Keratinocyte (primary cell): ENCODE data around the gene RALGAPA2. TPM values are rescaled to one million over a fixed set of nuclear protein-coding genes. Genes with fewer than 3 reads are reported as not detected.

Experiments used
- DNase-seq: peaks from one replicate; pipeline ENCODE4 v3.0.0-alpha.2; 2011; ENCODE audit warnings: low read depth, missing footprints, low spot score
- FAIRE-seq: peaks from 2 replicates; lab custom pipeline; 2011; peaks lifted over from hg19 to GRCh38; lab: Jason Lieb, UNC
- H2AFZ ChIP-seq: 2 replicates; pipeline ENCODE4 v1.6.0; 2012; ENCODE audit warnings: low read length, control low read depth, inconsistent platforms; ENCODE audit not compliant: control insufficient read depth
- H3K27ac ChIP-seq: 2 replicates; pipeline ENCODE4 v1.5.1; 2011; ENCODE audit warnings: low read length; ENCODE audit not compliant: control insufficient read depth, insufficient read depth
- H3K27me3 ChIP-seq: 3 replicates; pipeline ENCODE4 v1.6.0; 2011; ENCODE audit warnings: low read length; ENCODE audit not compliant: control insufficient read depth, insufficient read depth; ENCODE audit errors: extremely low read depth
- H3K36me3 ChIP-seq, 2 experiments: 2 replicates in 1 of 2; 3 replicates in 1 of 2; pipeline ENCODE4 v1.5.1; 2011; ENCODE audit warnings: low read length in 2 of 2, mild to moderate bottlenecking in 1 of 2; ENCODE audit not compliant: control insufficient read depth in 2 of 2, insufficient read depth in 2 of 2; ENCODE audit errors: extremely low read depth in 1 of 2
- H3K4me1 ChIP-seq: 3 replicates; pipeline ENCODE4 v1.5.1; 2011; ENCODE audit warnings: low read length; ENCODE audit not compliant: control insufficient read depth, insufficient read depth; ENCODE audit errors: extremely low read depth
- H3K4me2 ChIP-seq: 3 replicates; pipeline ENCODE4 v1.6.0; 2011; ENCODE audit warnings: low read depth, low read length; ENCODE audit not compliant: control insufficient read depth, insufficient read depth; ENCODE audit errors: extremely low read depth
- H3K4me3 ChIP-seq, 3 experiments: fragments of 200-600 bp in 1 of 3; sonication (generic) in 1 of 3; 2 replicates in 2 of 3; 3 replicates in 1 of 3; pipeline ENCODE4 v1.5.1; 2011 to 2016; ENCODE audit warnings: low read length in 3 of 3, mild to moderate bottlenecking in 3 of 3, control low read depth in 2 of 3, inconsistent platforms in 1 of 3, low read depth in 1 of 3, mixed read lengths in 1 of 3, mixed run types in 1 of 3, moderate library complexity in 1 of 3; ENCODE audit not compliant: control insufficient read depth in 2 of 3, insufficient read depth in 2 of 3; ENCODE audit errors: extremely low read depth in 1 of 3
- H3K79me2 ChIP-seq: 2 replicates; pipeline ENCODE4 v1.6.0; 2012; ENCODE audit warnings: low read length; ENCODE audit not compliant: control insufficient read depth, insufficient read depth
- H3K9ac ChIP-seq: 3 replicates; pipeline ENCODE4 v1.6.0; 2011; ENCODE audit warnings: low read length; ENCODE audit not compliant: control insufficient read depth, insufficient read depth; ENCODE audit errors: extremely low read depth
- H3K9me1 ChIP-seq: 3 replicates; pipeline ENCODE4 v1.6.0; 2011; ENCODE audit warnings: low read length; ENCODE audit not compliant: control insufficient read depth, insufficient read depth; ENCODE audit errors: extremely low read depth
- H3K9me3 ChIP-seq: 2 replicates; pipeline ENCODE4 v1.5.1; 2012; ENCODE audit warnings: low read depth, low read length; ENCODE audit not compliant: control insufficient read depth
- H4K20me1 ChIP-seq: 3 replicates; pipeline ENCODE4 v1.6.0; 2011; ENCODE audit warnings: low read length; ENCODE audit not compliant: control insufficient read depth, insufficient read depth; ENCODE audit errors: extremely low read depth
- EZH2 ChIP-seq: IDR thresholded peaks from one replicate; pipeline ENCODE4 v1.6.1; 2012; ENCODE audit warnings: inconsistent platforms, mild to moderate bottlenecking, low read length, moderate library complexity
- dilution Hi-C: fragments of 300-500 bp; cut with MboI; formaldehyde crosslinking; loops from one replicate; pipeline ENCODE4 v1.7.0; 2020; ENCODE audit warnings: low sequenced_read_pairs; ENCODE audit not compliant: extremely low pct_ligation_motif_present
- polyA plus RNA-seq, 5 experiments: library from polyadenylated mRNA; depleted of rRNA in 3 of 5; stranded (reverse) in 3 of 5; stranded (forward) in 1 of 5; unstranded in 1 of 5; fragments of >200 nt; gene quantifications; 1 replicate in 1 of 5; 2 replicates in 3 of 5; 3 replicates in 1 of 5; pipeline versions ENCODE4 v1.2.1 to v1.2.3, GENCODE V29; 2011 to 2012; ENCODE audit warnings: missing spikeins in 2 of 5, low read depth in 1 of 5, low replicate concordance in 1 of 5
- TF ChIP-seq, protein P1 (sequence below), 3 experiments: IDR thresholded peaks in 1 of 3; conservative IDR thresholded peaks in 1 of 3; optimal IDR thresholded peaks in 1 of 3; 2 replicates in 2 of 3; 3 replicates in 1 of 3; pipeline versions ENCODE3 to v1.5.1; 2011; ENCODE audit warnings: low read length in 3 of 3, mild to moderate bottlenecking in 3 of 3, moderate library complexity in 2 of 3, control low read depth in 1 of 3, inconsistent platforms in 1 of 3; ENCODE audit not compliant: insufficient read depth in 2 of 3; ENCODE audit errors: extremely low read depth in 1 of 3

RALGAPA2 gene
- polyA plus RNA-seq, 1 donor (not counting 4 experiments of a cell fraction or from before 2014, with no cell fraction given), result 3.2 TPM

DNA sequence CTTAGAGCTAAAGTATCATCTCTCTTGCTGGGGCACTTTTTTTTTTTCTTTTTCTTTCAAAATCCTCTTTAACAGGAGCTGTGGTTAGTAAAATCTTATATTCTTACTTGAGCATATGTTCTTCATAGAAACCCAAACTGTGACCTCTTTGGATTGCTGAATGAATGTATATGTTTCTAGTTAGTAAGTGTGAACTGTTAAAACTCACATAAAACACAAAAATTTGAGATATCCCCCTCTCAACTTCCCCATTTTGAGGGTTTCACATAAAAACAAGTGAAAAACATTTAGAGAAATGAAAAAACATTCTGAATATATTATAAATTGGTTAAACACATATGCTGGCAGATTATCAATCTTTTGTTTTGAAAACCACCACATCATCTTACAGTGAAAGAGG, 266.4 kb downstream of the RALGAPA2 start:
- no peaks in the 10 kb centered on the region for H3K27me3 ChIP-seq
- dilution Hi-C loops, result no loop called here
- no peak overlapping the region for H3K4me2 ChIP-seq
- H2AFZ ChIP-seq, result no peak overlapping the region
- no peak overlapping the region for H3K27ac ChIP-seq
- H3K9me1 ChIP-seq, result no peaks in the 10 kb centered on the region
- H3K4me3 ChIP-seq, result no peak overlapping the region
- H3K9ac ChIP-seq, result no peak overlapping the region
- H3K36me3 ChIP-seq, result no peaks in the 10 kb centered on the region
- TF ChIP-seq, protein P1, sequence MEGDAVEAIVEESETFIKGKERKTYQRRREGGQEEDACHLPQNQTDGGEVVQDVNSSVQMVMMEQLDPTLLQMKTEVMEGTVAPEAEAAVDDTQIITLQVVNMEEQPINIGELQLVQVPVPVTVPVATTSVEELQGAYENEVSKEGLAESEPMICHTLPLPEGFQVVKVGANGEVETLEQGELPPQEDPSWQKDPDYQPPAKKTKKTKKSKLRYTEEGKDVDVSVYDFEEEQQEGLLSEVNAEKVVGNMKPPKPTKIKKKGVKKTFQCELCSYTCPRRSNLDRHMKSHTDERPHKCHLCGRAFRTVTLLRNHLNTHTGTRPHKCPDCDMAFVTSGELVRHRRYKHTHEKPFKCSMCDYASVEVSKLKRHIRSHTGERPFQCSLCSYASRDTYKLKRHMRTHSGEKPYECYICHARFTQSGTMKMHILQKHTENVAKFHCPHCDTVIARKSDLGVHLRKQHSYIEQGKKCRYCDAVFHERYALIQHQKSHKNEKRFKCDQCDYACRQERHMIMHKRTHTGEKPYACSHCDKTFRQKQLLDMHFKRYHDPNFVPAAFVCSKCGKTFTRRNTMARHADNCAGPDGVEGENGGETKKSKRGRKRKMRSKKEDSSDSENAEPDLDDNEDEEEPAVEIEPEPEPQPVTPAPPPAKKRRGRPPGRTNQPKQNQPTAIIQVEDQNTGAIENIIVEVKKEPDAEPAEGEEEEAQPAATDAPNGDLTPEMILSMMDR (optimal IDR thresholded peaks at IDR 0.05 in 1 of 3, IDR thresholded peaks at IDR 0.05 in 1 of 3, conservative IDR thresholded peaks at IDR 0.05 in 1 of 3; ENCODE audit: extremely low read depth in 1 of 3, insufficient read depth in 2 of 3, low read length in 3 of 3), result no peak
- no peak for TF ChIP-seq EZH2
- H4K20me1 ChIP-seq, result no peaks in the 10 kb centered on the region
- H3K79me2 ChIP-seq, result no peaks in the 10 kb centered on the region
- DNase-seq, result no peak
- no peaks in the 10 kb centered on the region for H3K9me3 ChIP-seq
- no peaks in the 10 kb centered on the region for H3K4me1 ChIP-seq
- no peak for FAIRE-seq

DNA sequence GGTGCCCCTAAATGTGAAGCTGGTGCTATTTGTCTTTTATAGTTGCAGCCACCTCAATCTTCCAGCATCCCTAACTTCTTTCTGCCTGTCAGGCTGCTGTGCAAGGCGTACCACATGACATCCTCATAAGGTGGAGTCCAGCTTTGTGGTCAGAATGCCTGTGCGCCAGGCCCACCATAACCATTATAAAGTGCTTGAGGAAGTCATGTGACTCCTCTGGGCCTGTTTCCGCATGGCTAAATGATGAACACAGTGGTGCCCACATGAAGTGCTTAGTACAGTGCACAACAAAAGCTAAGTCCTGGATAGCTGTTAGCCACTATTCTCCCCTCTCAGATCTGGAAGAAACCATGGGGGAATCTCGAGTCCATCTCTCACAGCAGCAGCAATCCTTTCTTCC, 268.9 kb downstream of the RALGAPA2 start:
- no peaks in the 10 kb centered on the region for H3K9me3 ChIP-seq
- no peak for TF ChIP-seq EZH2
- TF ChIP-seq, protein P1 (optimal IDR thresholded peaks at IDR 0.05 in 1 of 3, IDR thresholded peaks at IDR 0.05 in 1 of 3, conservative IDR thresholded peaks at IDR 0.05 in 1 of 3; ENCODE audit: extremely low read depth in 1 of 3, insufficient read depth in 2 of 3, low read length in 3 of 3), result no peak
- H3K4me2 ChIP-seq, result no peak overlapping the region
- H3K79me2 ChIP-seq, result no peaks in the 10 kb centered on the region
- no peaks in the 10 kb centered on the region for H3K9me1 ChIP-seq
- H3K4me3 ChIP-seq, result no peak overlapping the region
- H3K4me1 ChIP-seq, result no peaks in the 10 kb centered on the region
- H3K27ac ChIP-seq, result no peak overlapping the region
- H3K27me3 ChIP-seq, result no peaks in the 10 kb centered on the region
- FAIRE-seq (no peak), DNase-seq (no peak)
- no peaks in the 10 kb centered on the region for H4K20me1 ChIP-seq
- no peak overlapping the region for H2AFZ ChIP-seq
- no peak overlapping the region for H3K9ac ChIP-seq
- H3K36me3 ChIP-seq, result no peaks in the 10 kb centered on the region
- dilution Hi-C loops, result no loop called here
